LNCaP clone FGC (cell line): ENCODE data around the gene NHSL1.

Experiments
- DNase-seq: peaks from one replicate; pipeline ENCODE4 v3.0.0-alpha.2; 2011; ENCODE audit warnings: low read depth
- H3K4me3 ChIP-seq: 2 replicates; pipeline ENCODE4 v1.5.1; 2011; ENCODE audit warnings: mild to moderate bottlenecking, low read depth, low read length, control low read depth
- CTCF ChIP-seq: IDR thresholded peaks from 2 replicates; pipeline ENCODE4 v1.5.1; 2012; ENCODE audit warnings: mild to moderate bottlenecking; ENCODE audit not compliant: control insufficient read depth, insufficient read depth; ENCODE audit errors: extremely low read depth

NHSL1 gene

GRCh38 chr6:138498629-138499302 is 528 bp downstream of the NHSL1 start:
- TF ChIP-seq CTCF = no peak
- no peak overlapping the region for H3K4me3 ChIP-seq
- no peak for DNase-seq

GRCh38 chr6:138497286-138497685 is 2.0 kb downstream of the NHSL1 start:
- TF ChIP-seq CTCF = no peak
- no peak for DNase-seq
- no peak overlapping the region for H3K4me3 ChIP-seq

- no peak overlapping the region for H3K4me3 ChIP-seq
- TF ChIP-seq CTCF = no peak
- no peak for DNase-seq
Measured at GRCh38 chr6:138494312-138494711, 5.0 kb downstream of the NHSL1 start.

- no peak for TF ChIP-seq CTCF
- no peak overlapping the region for H3K4me3 ChIP-seq
- peak; percentile 83 for DNase-seq
Measured at GRCh38 chr6:138493413-138493812, 5.9 kb downstream of the NHSL1 start.

- no peak for TF ChIP-seq CTCF
- H3K4me3 ChIP-seq = no peak overlapping the region
Measured at GRCh38 chr6:138492871-138493270, 6.4 kb downstream of the NHSL1 start.

GRCh38 chr6:138492113-138492512 is 7.2 kb downstream of the NHSL1 start:
- DNase-seq = no peak
- H3K4me3 ChIP-seq = no peak overlapping the region
- TF ChIP-seq CTCF = no peak

More at GRCh38 chr6:138492871-138493270, 6.4 kb downstream of the NHSL1 start:
- DNase-seq = peak; percentile 72

GRCh38 chr6:138491017-138491416 is 8.3 kb downstream of the NHSL1 start:
- H3K4me3 ChIP-seq = no peak overlapping the region
- TF ChIP-seq CTCF = no peak
- DNase-seq = no peak
